Fibroblast of lung (primary cell): ENCODE data around the gene EXD1.

ENCODE experiments used
- EZH2 ChIP-seq: IDR thresholded peaks from 2 replicates; pipeline ENCODE4 v1.5.1; 2012; ENCODE audit warnings: low read length, control low read depth, mild to moderate bottlenecking; ENCODE audit errors: missing control alignments
- TF ChIP-seq, protein P1 (sequence below), 2 donors: IDR thresholded peaks in 1 of 2; conservative IDR thresholded peaks in 1 of 2; 1 replicate in 1 of 2; 2 replicates in 1 of 2; pipeline ENCODE4 v1.5.1; 2011 to 2012; ENCODE audit warnings: low read length in 2 of 2, control low read depth in 1 of 2, inconsistent platforms in 1 of 2, low read depth in 1 of 2, mild to moderate bottlenecking in 1 of 2

DNA sequence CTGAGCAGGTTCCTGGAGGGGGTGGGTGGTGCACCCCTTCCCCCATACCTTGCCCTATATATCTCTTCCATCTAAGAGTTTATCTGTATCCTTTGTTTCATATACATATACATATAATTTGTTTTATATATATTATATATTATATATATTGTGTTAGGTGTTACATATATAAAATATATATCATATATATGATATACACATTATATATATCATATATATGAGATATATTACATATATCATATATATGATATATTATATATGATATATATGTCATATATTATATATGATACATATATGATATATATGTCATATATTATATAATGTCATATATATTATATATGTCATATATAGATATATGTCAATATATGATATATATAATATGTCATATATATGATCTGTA is 31.1 kb downstream of the EXD1 start:
- TF ChIP-seq, protein P1, sequence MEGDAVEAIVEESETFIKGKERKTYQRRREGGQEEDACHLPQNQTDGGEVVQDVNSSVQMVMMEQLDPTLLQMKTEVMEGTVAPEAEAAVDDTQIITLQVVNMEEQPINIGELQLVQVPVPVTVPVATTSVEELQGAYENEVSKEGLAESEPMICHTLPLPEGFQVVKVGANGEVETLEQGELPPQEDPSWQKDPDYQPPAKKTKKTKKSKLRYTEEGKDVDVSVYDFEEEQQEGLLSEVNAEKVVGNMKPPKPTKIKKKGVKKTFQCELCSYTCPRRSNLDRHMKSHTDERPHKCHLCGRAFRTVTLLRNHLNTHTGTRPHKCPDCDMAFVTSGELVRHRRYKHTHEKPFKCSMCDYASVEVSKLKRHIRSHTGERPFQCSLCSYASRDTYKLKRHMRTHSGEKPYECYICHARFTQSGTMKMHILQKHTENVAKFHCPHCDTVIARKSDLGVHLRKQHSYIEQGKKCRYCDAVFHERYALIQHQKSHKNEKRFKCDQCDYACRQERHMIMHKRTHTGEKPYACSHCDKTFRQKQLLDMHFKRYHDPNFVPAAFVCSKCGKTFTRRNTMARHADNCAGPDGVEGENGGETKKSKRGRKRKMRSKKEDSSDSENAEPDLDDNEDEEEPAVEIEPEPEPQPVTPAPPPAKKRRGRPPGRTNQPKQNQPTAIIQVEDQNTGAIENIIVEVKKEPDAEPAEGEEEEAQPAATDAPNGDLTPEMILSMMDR (conservative IDR thresholded peaks at IDR 0.05 in 1 of 2, IDR thresholded peaks at IDR 0.05 in 1 of 2; ENCODE audit: low read depth in 1 of 2, low read length in 2 of 2), result no peak
- no peak for TF ChIP-seq EZH2
